ENCODE measurements around the gene NDRG4.

The NDRG4 gene

GRCh38 chr16:58543685-58544084, 43.7 kb downstream of the NDRG4 start:
- DNase-seq (ENCODE audit: low spot score) = no peak

- no peak for DNase-seq (ENCODE audit: low spot score)
These were observed 48.4 kb downstream of the NDRG4 start for GRCh38 chr16:58548378-58548777.

GRCh38 chr16:58551496-58551895, 51.6 kb downstream of the NDRG4 start:
- DNase-seq (ENCODE audit: low spot score) = no peak

- no peak for DNase-seq (ENCODE audit: low spot score)
These were observed 56.7 kb downstream of the NDRG4 start for GRCh38 chr16:58556678-58557077.

Data from germinal center (tissue), 1 donor.